WTC11 (cell line): ENCODE results near the gene PHC3. TPM values are rescaled to one million over a fixed set of nuclear protein-coding genes. Genes with fewer than 3 reads are reported as not detected.
A peak's percentile ranks its signal among the peaks of the same experiment; 100 is the strongest.

ENCODE experiments used
- ATAC-seq: fragments of 200-7000 bp; cut with Tn5 transposase; 2 replicates; pipeline ENCODE4 v1.10.0; 2021; ENCODE audit warnings: mild to moderate bottlenecking, moderate library complexity
- CTCF ChIA-PET: fragments of 300-600 bp; sonication (Branson Sonifier 250); formaldehyde crosslinking; loops from one replicate; lab custom pipeline; 2021; ENCODE audit warnings: antibody characterized with exemption; lab: Charles Lee
- POLR2A ChIA-PET: fragments of 350-600 bp; sonication (Branson Sonifier 250); formaldehyde crosslinking; loops from one replicate; lab custom pipeline; 2021; ENCODE audit warnings: antibody characterized with exemption; lab: Charles Lee
- DNase-seq: peaks from one replicate; pipeline ENCODE4 v3.0.0; 2021; ENCODE audit warnings: low spot score
- H3K27ac Mint-ChIP-seq: 2 replicates; pipeline ENCODE4 v1.8.0; 2021; ENCODE audit warnings: mixed read lengths
- H3K27me3 Mint-ChIP-seq: 2 replicates; pipeline ENCODE4 v1.8.0; 2021; ENCODE audit warnings: low read depth, mild to moderate bottlenecking, moderate library complexity, mixed read lengths
- H3K36me3 Mint-ChIP-seq: 2 replicates; pipeline ENCODE4 v1.8.0; 2021; ENCODE audit warnings: mixed read lengths
- H3K4me1 Mint-ChIP-seq: 2 replicates; pipeline ENCODE4 v1.8.0; 2022; ENCODE audit warnings: mixed read lengths
- H3K4me3 Mint-ChIP-seq: 2 replicates; pipeline ENCODE4 v1.8.0; 2021; ENCODE audit warnings: mild to moderate bottlenecking, moderate library complexity, mixed read lengths
- H3K9me3 Mint-ChIP-seq: 2 replicates; pipeline ENCODE4 v1.8.0; 2021; ENCODE audit warnings: mixed read lengths
- ATF1 ChIP-seq: sonication (generic); formaldehyde crosslinking; IDR thresholded peaks from 2 replicates; pipeline ENCODE4 v1.8.1; 2023; ENCODE audit warnings: mild to moderate bottlenecking, moderate library complexity, missing genetic modification reagents
- ATF3 ChIP-seq: sonication (generic); formaldehyde crosslinking; conservative IDR thresholded peaks from 2 replicates; pipeline ENCODE4 v1.8.1; 2022; ENCODE audit warnings: mild to moderate bottlenecking, missing genetic modification reagents
- CREB1 ChIP-seq: sonication (generic); formaldehyde crosslinking; IDR thresholded peaks from 2 replicates; pipeline ENCODE4 v1.8.0; 2023; ENCODE audit warnings: mild to moderate bottlenecking, missing genetic modification reagents
- E2F1 ChIP-seq: sonication (generic); formaldehyde crosslinking; IDR thresholded peaks from 2 replicates; pipeline ENCODE4 v1.8.0; 2022; ENCODE audit warnings: mild to moderate bottlenecking, missing genetic modification reagents
- E2F4 ChIP-seq: sonication (generic); formaldehyde crosslinking; IDR thresholded peaks from 2 replicates; pipeline ENCODE4 v1.8.1; 2022; ENCODE audit warnings: low read depth, mild to moderate bottlenecking, moderate library complexity, missing genetic modification reagents, borderline replicate concordance
- E2F5 ChIP-seq: sonication (generic); formaldehyde crosslinking; IDR thresholded peaks from 2 replicates; pipeline ENCODE4 v1.8.1; 2022; ENCODE audit warnings: mild to moderate bottlenecking, moderate library complexity, missing genetic modification reagents
- FOXK1 ChIP-seq: sonication (generic); formaldehyde crosslinking; IDR thresholded peaks from 2 replicates; pipeline ENCODE4 v1.8.0; 2022; ENCODE audit warnings: mild to moderate bottlenecking, moderate library complexity, missing genetic modification reagents
- FOXP1 ChIP-seq: sonication (generic); formaldehyde crosslinking; IDR thresholded peaks from 2 replicates; pipeline ENCODE4 v1.8.0; 2022; ENCODE audit warnings: missing genetic modification reagents, mild to moderate bottlenecking, moderate library complexity, borderline replicate concordance
- GABPB1 ChIP-seq: sonication (generic); formaldehyde crosslinking; IDR thresholded peaks from 2 replicates; pipeline ENCODE4 v1.8.1; 2023; ENCODE audit warnings: mild to moderate bottlenecking, missing genetic modification reagents
- GTF2I ChIP-seq: fragments of 250-450 bp; sonication (Bioruptor Pico); conservative IDR thresholded peaks from 2 replicates; pipeline ENCODE4 v1.4.0; 2021; ENCODE audit warnings: mild to moderate bottlenecking
- HMGXB4 ChIP-seq: sonication (generic); formaldehyde crosslinking; IDR thresholded peaks from 2 replicates; pipeline ENCODE4 v1.8.1; 2023; ENCODE audit warnings: mild to moderate bottlenecking, moderate library complexity, missing genetic modification reagents
- IRF2 ChIP-seq: sonication (generic); formaldehyde crosslinking; IDR thresholded peaks from 2 replicates; pipeline ENCODE4 v1.8.0; 2022; ENCODE audit warnings: low read depth, missing genetic modification reagents, borderline replicate concordance
- JAZF1 ChIP-seq: fragments of 250-450 bp; sonication (Bioruptor Pico); IDR thresholded peaks from 2 replicates; pipeline ENCODE4 v1.9.0; 2021; ENCODE audit warnings: moderate library complexity, mild to moderate bottlenecking, inconsistent platforms
- NR1H2 ChIP-seq: sonication (generic); formaldehyde crosslinking; IDR thresholded peaks from 2 replicates; pipeline ENCODE4 v1.9.0; 2021; ENCODE audit warnings: mild to moderate bottlenecking, moderate library complexity, missing genetic modification reagents
- PRDM15 ChIP-seq: sonication (generic); formaldehyde crosslinking; IDR thresholded peaks from 2 replicates; pipeline ENCODE4 v1.8.0; 2022; ENCODE audit warnings: missing genetic modification reagents
- SMAD3 ChIP-seq: sonication (generic); formaldehyde crosslinking; IDR thresholded peaks from 2 replicates; pipeline ENCODE4 v1.8.0; 2022; ENCODE audit warnings: missing genetic modification reagents, mild to moderate bottlenecking, borderline replicate concordance
- TEAD1 ChIP-seq: sonication (generic); formaldehyde crosslinking; IDR thresholded peaks from 2 replicates; pipeline ENCODE4 v1.8.0; 2022; ENCODE audit warnings: mild to moderate bottlenecking, missing genetic modification reagents
- TP53 ChIP-seq: sonication (generic); formaldehyde crosslinking; IDR thresholded peaks from 2 replicates; pipeline ENCODE4 v1.8.1; 2023; ENCODE audit warnings: mild to moderate bottlenecking, missing genetic modification reagents
- USF2 ChIP-seq: sonication (generic); formaldehyde crosslinking; IDR thresholded peaks from 2 replicates; pipeline ENCODE4 v1.8.1; 2023; ENCODE audit warnings: mild to moderate bottlenecking, missing genetic modification reagents, moderate library complexity
- ZNF281 ChIP-seq: sonication (generic); formaldehyde crosslinking; IDR thresholded peaks from 2 replicates; pipeline ENCODE4 v1.8.0; 2023; ENCODE audit warnings: mild to moderate bottlenecking, missing genetic modification reagents
- ZNF423 ChIP-seq: fragments of 250-450 bp; sonication (Bioruptor Pico); IDR thresholded peaks from 2 replicates; pipeline ENCODE4 v2.1.2; 2022; ENCODE audit warnings: mild to moderate bottlenecking, moderate library complexity
- ZNF512 ChIP-seq: sonication (generic); formaldehyde crosslinking; IDR thresholded peaks from 2 replicates; pipeline ENCODE4 v1.8.1; 2022; ENCODE audit warnings: missing genetic modification reagents, borderline replicate concordance
- ZNF671 ChIP-seq: fragments of 250-450 bp; sonication (Bioruptor Pico); IDR thresholded peaks from 2 replicates; pipeline ENCODE4 v1.8.0; 2021; ENCODE audit warnings: mild to moderate bottlenecking
- total RNA-seq: library from RNA; stranded (reverse); gene quantifications from 3 replicates; pipeline ENCODE4 v1.2.3, GENCODE V29; 2021

Gene PHC3
- total RNA-seq, 1 experiment from 2014 or later, result 27.8 TPM

GRCh38 chr3:170059447-170059846 lies 122.1 kb downstream of the PHC3 start (continued):
- TF ChIP-seq USF2 (CRISPR knock-in tag) (no peak), GTF2I (no peak), TEAD1 (CRISPR knock-in tag) (no peak), ZNF512 (CRISPR knock-in tag) (no peak)

- POLR2A ChIA-PET, result no interaction called here
- CTCF ChIA-PET, result interaction anchor here (1.8 kb wide), 1 partner anchor 20 kb away, joined by 14 read pairs; no protein-coding TSS in a partner anchor
- H3K36me3 Mint-ChIP-seq, result peaks cover 6% of the 10 kb centered on the region
- peak overlapping the region; percentile 70 for H3K27ac Mint-ChIP-seq
- TF ChIP-seq CREB1 (no peak), FOXK1 (CRISPR knock-in tag) (no peak), E2F5 (no peak), NR1H2 (CRISPR knock-in tag) (no peak), ATF3 (CRISPR knock-in tag) (no peak), ZNF671 (CRISPR knock-in tag) (no peak), JAZF1 (CRISPR knock-in tag) (no peak), ZNF281 (CRISPR knock-in tag) (no peak), ATF1 (CRISPR knock-in tag) (no peak), PRDM15 (no peak), IRF2 (CRISPR knock-in tag) (no peak), FOXP1 (no peak), SMAD3 (CRISPR knock-in tag) (no peak), E2F4 (no peak), HMGXB4 (CRISPR knock-in tag) (no peak), TP53 (no peak), GABPB1 (no peak), ZNF423 (CRISPR knock-in tag) (no peak), E2F1 (CRISPR knock-in tag) (no peak)
- H3K27me3 Mint-ChIP-seq, result no peaks in the 10 kb centered on the region
- DNase-seq (no peak), ATAC-seq (no peak)
- no peak overlapping the region for H3K4me3 Mint-ChIP-seq
- no peaks in the 10 kb centered on the region for H3K9me3 Mint-ChIP-seq
- peaks cover 59% of the 10 kb centered on the region for H3K4me1 Mint-ChIP-seq
Observed at GRCh38 chr3:170058127-170058526, 123.4 kb downstream of the PHC3 start.
